Activated CD4-positive, alpha-beta T cell treated with anti-CD3 and anti-CD28 coated beads, Interleukin-2, amount 50 U/mL, for 1 hour (primary cell): ENCODE results near the gene PRDM5.

Experiments used
- DNase-seq: peaks from one replicate; pipeline ENCODE4 v3.0.0-alpha.2; 2020

Gene PRDM5

GRCh38 chr4:120902925-120903324, 19.6 kb downstream of the PRDM5 start:
- no peak for DNase-seq

DNA sequence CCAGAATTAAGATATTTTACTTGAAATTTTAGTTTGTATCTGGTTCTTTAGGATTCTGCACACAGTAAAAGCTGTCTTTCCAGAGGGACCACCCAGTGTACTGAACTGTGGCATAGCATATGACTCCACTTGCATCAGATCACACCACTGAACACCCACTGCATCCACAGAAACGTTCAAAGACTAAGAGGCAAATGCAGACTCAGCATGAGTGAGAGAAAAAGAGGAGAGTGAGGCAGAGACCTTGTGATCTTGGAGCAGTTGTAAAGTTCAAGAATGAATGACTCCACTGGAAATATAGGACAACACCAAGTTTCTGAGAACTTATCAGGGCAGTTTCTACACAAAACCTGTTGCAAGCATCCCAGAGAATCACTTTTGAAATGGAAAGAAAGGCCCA, 20.8 kb downstream of the PRDM5 start:
- DNase-seq: no peak

GRCh38 chr4:120897981-120898719, 24.4 kb downstream of the PRDM5 start:
- no peak for DNase-seq

DNA sequence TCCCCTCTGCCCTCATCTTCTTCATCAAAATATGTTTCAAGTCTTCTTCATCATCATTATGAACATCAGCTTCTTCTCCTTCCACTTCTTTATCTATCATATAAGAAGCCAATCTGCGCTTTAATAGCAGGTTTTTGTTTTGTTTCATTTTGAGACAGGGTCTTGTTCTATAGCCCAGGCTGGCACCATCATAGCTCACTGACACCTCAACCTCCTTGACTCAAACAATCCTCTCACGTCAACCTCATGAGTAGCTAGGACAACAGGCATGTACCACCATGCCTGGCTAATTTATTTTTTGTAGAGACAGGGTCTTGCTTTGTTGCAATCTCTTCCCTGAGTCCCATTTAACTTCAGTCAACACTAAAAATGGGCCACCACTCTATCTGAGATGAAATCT, 27.0 kb downstream of the PRDM5 start:
- no peak for DNase-seq

- DNase-seq: no peak
These were observed 29.2 kb downstream of the PRDM5 start for GRCh38 chr4:120893314-120893713.

- no peak for DNase-seq
These were observed 36.3 kb downstream of the PRDM5 start for GRCh38 chr4:120886191-120886590.

GRCh38 chr4:120881846-120882245, 40.7 kb downstream of the PRDM5 start:
- no peak for DNase-seq

- DNase-seq: no peak
These were observed 41.2 kb downstream of the PRDM5 start for GRCh38 chr4:120881351-120881750.

- no peak for DNase-seq
These were observed 45.5 kb downstream of the PRDM5 start for GRCh38 chr4:120877021-120877420.

- no peak for DNase-seq
These were observed 47.4 kb downstream of the PRDM5 start for GRCh38 chr4:120874792-120875774.

DNA sequence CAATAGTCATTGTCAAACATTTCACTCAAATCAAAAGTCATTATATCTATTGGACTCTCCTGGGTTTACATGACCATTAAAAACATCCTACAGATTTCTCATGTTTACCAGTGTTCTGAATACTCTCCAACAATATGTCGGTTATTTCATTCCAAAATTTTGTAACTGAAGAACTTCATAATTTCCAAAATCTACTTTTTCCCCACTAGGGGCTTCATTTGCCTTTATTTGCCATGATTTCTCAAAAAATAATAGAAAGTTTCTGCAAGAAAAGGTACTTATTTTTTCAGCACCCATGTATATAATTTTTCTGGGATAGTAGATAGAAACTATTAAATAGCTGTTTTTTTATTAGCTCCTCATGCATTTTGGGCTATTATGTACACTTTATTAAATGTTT, 49.0 kb downstream of the PRDM5 start:
- no peak for DNase-seq

- DNase-seq: no peak
These were observed 51.4 kb downstream of the PRDM5 start for GRCh38 chr4:120871173-120871572.

- no peak for DNase-seq
These were observed 52.2 kb downstream of the PRDM5 start for GRCh38 chr4:120870279-120870673.

- DNase-seq: no peak
These were observed 52.8 kb downstream of the PRDM5 start for GRCh38 chr4:120869613-120870278.

- DNase-seq: no peak
These were observed 55.0 kb downstream of the PRDM5 start for GRCh38 chr4:120867506-120867905.

- DNase-seq: no peak
These were observed 56.5 kb downstream of the PRDM5 start for GRCh38 chr4:120865985-120866384.

DNA sequence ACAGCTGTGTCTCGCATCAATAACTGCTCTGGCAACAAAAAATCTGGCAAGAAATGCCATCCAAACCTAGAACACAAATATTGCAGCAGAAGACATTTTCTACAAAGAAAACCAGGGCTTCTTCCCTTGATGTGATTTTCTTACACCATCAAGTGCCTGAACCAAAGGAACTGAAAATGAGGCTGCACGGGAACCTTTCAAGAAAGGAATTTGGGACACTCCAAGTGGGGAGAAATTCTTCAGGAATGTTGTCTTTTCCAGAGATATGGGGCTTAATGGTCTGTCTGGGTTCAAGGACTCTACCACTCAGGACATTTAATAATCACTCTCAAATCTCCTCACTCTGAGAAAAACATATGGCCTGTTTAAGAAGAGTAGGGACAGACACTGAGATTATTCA, 57.6 kb downstream of the PRDM5 start:
- no peak for DNase-seq

DNA sequence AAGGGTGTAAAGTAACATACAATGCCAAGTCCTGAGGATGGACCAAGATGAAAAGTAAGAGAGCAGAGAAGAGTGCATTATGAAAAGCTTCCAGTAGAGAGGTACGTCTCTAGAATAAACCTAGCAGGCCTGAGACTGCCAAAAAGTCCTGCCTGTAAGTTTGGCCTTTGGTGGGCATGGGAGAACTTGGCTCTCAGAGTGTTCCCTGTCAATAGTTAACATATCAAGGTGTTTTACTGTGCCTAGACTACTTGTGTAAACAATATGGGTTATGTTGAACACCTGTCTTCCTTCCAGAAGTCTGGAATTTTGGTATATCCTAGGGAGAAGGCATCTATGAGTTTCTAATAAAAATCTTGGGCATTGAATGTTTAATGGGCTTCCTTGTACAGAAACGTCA, 60.1 kb downstream of the PRDM5 start:
- no peak for DNase-seq

DNA sequence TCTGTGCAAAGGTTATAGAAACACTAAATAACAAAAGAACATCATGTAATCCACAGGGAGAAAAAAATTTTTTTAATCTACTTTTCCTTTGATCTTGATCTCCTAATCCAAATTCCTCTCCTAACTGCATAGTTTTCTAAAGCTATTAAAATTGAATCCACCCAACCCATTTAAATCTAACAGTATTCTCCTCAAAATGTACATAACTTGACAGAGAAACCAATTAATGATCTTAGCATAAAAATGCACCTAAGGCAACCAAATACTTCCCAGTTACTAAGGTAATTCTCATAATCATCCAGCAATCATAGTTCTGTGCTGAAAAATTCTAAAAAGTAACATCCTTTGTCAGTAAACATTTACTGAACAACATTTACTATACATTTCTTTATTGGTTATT, 60.7 kb downstream of the PRDM5 start:
- no peak for DNase-seq

DNA sequence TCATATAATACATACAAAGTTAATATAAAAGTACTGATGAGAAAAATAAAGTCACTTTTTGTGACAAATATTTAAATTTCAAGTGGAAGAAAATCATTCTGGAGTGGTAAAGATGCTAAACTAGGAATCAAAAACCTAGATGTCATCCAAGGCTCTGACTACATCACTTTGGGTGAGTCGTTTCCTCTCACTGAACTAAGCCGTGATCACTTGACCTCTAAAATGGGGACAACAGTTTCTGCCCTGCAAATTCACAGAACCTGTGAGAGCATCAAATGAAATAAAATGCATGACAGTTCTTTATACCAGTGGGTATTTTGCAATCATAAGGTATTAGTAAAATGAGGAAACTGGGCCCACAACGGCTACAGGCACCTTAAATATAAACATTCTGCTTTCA, 63.8 kb downstream of the PRDM5 start:
- no peak for DNase-seq

- no peak for DNase-seq
These were observed 65.2 kb downstream of the PRDM5 start for GRCh38 chr4:120857312-120857711.

DNA sequence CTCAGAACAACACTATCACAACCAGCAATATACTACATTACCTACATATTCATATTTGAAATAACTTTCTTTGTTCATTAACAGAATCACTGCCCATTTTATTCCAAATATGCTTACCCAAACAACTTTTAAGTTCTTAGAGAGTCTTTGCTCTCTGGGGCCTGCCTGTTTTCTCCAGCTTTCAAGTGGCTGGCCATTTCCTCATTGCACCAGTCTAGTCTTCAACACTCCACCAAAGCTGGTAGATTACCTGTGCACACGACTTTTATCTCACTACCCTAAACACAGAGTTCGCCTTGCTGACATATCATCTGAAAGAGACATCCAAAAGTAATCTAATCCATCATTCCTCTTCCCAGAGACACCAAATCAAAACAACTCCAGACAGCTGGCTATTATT, 66.2 kb downstream of the PRDM5 start:
- DNase-seq: no peak

GRCh38 chr4:120855307-120856001, 67.1 kb downstream of the PRDM5 start:
- DNase-seq: no peak
